HG02885 (cell line): ENCODE results near the gene ZBBX.

Experiments used
- ATAC-seq: cut with Tn5 transposase; IDR thresholded peaks from one replicate; pipeline ENCODE4 v1.9.1; 2021; ENCODE audit warnings: mild to moderate bottlenecking; ENCODE audit not compliant: unreplicated experiment, poor library complexity

The ZBBX gene

GRCh38 chr3:167318996-167319615 lies 61.0 kb downstream of the ZBBX start:
- no peak for ATAC-seq

GRCh38 chr3:167318306-167318705 lies 61.8 kb downstream of the ZBBX start:
- ATAC-seq: no peak

- ATAC-seq: no peak
These were observed 73.8 kb downstream of the ZBBX start for GRCh38 chr3:167306319-167306718.

GRCh38 chr3:167305340-167305890 lies 74.7 kb downstream of the ZBBX start:
- ATAC-seq: no peak

GRCh38 chr3:167304077-167304476 lies 76.0 kb downstream of the ZBBX start:
- no peak for ATAC-seq

- ATAC-seq: no peak
These were observed 77.4 kb downstream of the ZBBX start for GRCh38 chr3:167302678-167303077.

- ATAC-seq: no peak
These were observed 79.9 kb downstream of the ZBBX start for GRCh38 chr3:167300207-167300606.

- ATAC-seq: no peak
These were observed 90.7 kb downstream of the ZBBX start for GRCh38 chr3:167289435-167289834.

- ATAC-seq: no peak
These were observed 91.4 kb downstream of the ZBBX start for GRCh38 chr3:167288737-167289136.

- ATAC-seq: no peak
These were observed 92.8 kb downstream of the ZBBX start for GRCh38 chr3:167287308-167287707.

- ATAC-seq: no peak
These were observed 105.8 kb downstream of the ZBBX start for GRCh38 chr3:167274141-167274874.

- ATAC-seq: no peak
These were observed 127.1 kb downstream of the ZBBX start for GRCh38 chr3:167253037-167253436.

GRCh38 chr3:167251678-167252077 lies 128.4 kb downstream of the ZBBX start:
- no peak for ATAC-seq

GRCh38 chr3:167246252-167246651 lies 133.8 kb downstream of the ZBBX start:
- no peak for ATAC-seq

- ATAC-seq: no peak
These were observed 138.8 kb downstream of the ZBBX start for GRCh38 chr3:167241048-167241845.

- ATAC-seq: no peak
These were observed 152.0 kb downstream of the ZBBX start for GRCh38 chr3:167228135-167228534.

GRCh38 chr3:167225821-167226220 lies 154.3 kb downstream of the ZBBX start:
- no peak for ATAC-seq

- no peak for ATAC-seq
These were observed 171.1 kb downstream of the ZBBX start for GRCh38 chr3:167209011-167209410.

- no peak for ATAC-seq
These were observed 177.0 kb downstream of the ZBBX start for GRCh38 chr3:167203062-167203461.

GRCh38 chr3:167198949-167199600 lies 181.0 kb downstream of the ZBBX start:
- ATAC-seq: no peak
